ENCODE data around the gene MBOAT2.

Gene MBOAT2

DNA sequence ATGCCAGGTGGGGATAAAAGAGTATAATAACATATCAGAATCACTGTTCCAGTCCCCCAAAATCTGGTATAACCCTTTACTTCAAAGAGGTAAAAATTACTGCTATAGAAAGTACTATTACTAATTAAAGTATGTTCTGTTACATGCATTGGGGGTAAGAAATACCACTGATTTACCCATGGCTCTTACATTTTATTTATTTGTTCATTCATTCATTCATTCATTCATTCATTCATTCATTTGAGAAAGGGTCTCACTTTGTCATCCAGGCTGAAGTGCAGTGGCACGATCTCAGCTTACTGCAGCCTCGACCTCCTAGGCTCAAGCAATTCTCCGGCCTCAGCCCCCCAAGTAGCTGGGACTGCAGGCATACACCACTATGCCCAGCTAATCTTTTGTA lies 74.4 kb downstream of the MBOAT2 start:
- Histone ChIP-seq H4K91ac (ENCODE audit: low read depth, low read length, poor library complexity) (no peak overlapping the region), H3K4me2 (ENCODE audit: insufficient read depth, low read length, poor library complexity, severe bottlenecking) (no peak overlapping the region), H3K9me3 (replicated peaks in 1 of 2; ENCODE audit: control insufficient read depth in 2 of 2, insufficient read depth in 1 of 2, low read depth in 1 of 2, low read length in 2 of 2) (no peaks in the 10 kb centered on the region), H2BK15ac (ENCODE audit: low read length) (no peak overlapping the region), H2BK5ac (ENCODE audit: low read length) (no peak overlapping the region), H3K27ac (replicated peaks; ENCODE audit: low read length) (no peak overlapping the region), H3K9ac (ENCODE audit: low read depth, low read length, poor library complexity) (no peak overlapping the region), H3K36me3 (replicated peaks in 1 of 2; ENCODE audit: control insufficient read depth in 2 of 2, insufficient read depth in 2 of 2, low read length in 2 of 2) (no peaks in the 10 kb centered on the region), H2AK5ac (ENCODE audit: low read depth, low read length) (no peak overlapping the region), H3K23ac (ENCODE audit: low read depth, low read length, poor library complexity) (no peak overlapping the region), H2BK12ac (ENCODE audit: low read length) (no peak overlapping the region), H3K79me1 (ENCODE audit: low read depth, low read length) (peaks cover 2% of the 10 kb centered on the region), H3K27me3 (ENCODE audit: control insufficient read depth in 3 of 3, insufficient read depth in 3 of 3, low read depth in 1 of 3, low read length in 3 of 3) (no peaks in the 10 kb centered on the region), H4K8ac (ENCODE audit: low read depth, low read length) (no peak overlapping the region), H3K14ac (ENCODE audit: low read length) (no peak overlapping the region), H3K18ac (ENCODE audit: low read length) (no peak overlapping the region), H3K4ac (ENCODE audit: low read length) (no peak overlapping the region), H2AFZ (ENCODE audit: low read length) (no peak overlapping the region), H2BK120ac (ENCODE audit: low read depth, low read length) (no peak overlapping the region), H3K4me3 (ENCODE audit: low read length in 2 of 2) (no peak overlapping the region), H3K4me1 (ENCODE audit: control insufficient read depth in 2 of 2, insufficient read depth in 1 of 2, low read depth in 1 of 2, low read length in 2 of 2) (peaks cover 9 to 14% of the 10 kb centered on the region in 2 donors)
- WGBS, 2 donors (ENCODE audit: extremely low coverage in 2 of 2, insufficient read length in 2 of 2, insufficient replicate concordance in 1 of 2), result no CpG with 5 or more reads among the region's 3 CpGs
- DNase-seq (ENCODE audit: low spot score), result no peak

DNA sequence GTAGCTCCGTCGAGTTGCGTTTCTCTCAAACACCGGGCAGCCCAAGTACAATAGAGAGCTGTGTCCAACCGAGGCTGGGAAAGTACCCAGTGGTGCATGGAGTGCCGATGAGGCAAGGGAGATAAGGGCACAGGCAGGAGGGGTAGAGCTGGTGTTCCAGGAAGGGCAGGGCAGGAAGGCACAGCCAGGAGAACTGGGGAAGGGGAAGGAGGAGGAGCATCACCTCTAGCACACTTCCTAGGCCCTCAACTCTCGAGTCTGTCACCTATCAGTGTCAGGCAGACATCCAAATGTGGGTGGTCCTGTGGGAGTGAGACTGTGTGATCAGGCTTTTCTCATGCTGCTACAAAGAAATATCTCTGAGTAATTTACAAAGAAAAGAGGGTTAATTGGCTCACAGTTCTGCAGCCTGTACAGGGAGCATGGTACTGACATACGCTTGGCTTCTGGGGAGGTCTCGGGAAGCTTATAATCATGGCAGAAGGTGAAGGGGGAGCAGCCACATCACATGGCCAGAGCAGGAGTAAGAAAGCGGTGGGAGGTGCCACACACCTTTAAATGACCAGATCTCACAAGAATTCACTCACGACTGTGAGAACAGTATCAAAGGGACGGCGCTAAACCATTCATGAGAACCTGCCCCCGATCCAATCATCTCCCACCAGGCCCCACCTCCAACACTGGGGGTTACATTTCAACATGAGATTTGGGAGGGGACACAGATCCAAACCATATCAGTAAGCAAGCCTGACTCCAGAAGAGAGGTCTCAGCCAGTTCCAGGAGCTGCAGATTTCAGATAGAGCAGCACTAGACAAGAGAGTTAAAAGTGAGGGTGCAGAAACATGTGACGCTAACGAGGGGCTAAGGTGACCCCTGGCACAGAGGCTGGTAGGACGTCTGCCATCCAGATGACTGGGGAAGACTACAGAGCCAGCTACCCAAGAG lies 75.7 kb downstream of the MBOAT2 start:
- H3K4me3 ChIP-seq (ENCODE audit: low read length in 2 of 2), result no peak overlapping the region
- no peak overlapping the region for H4K8ac ChIP-seq (ENCODE audit: low read depth, low read length)
- no peaks in the 10 kb centered on the region for H3K36me3 ChIP-seq (replicated peaks in 1 of 2; ENCODE audit: control insufficient read depth in 2 of 2, insufficient read depth in 2 of 2, low read length in 2 of 2)
- H3K9me3 ChIP-seq (replicated peaks in 1 of 2; ENCODE audit: control insufficient read depth in 2 of 2, insufficient read depth in 1 of 2, low read depth in 1 of 2, low read length in 2 of 2), result no peaks in the 10 kb centered on the region
- peaks cover 9 to 14% of the 10 kb centered on the region in 2 donors for H3K4me1 ChIP-seq (ENCODE audit: control insufficient read depth in 2 of 2, insufficient read depth in 1 of 2, low read depth in 1 of 2, low read length in 2 of 2)
- no peak overlapping the region for H3K4me2 ChIP-seq (ENCODE audit: insufficient read depth, low read length, poor library complexity, severe bottlenecking)
- H2BK15ac ChIP-seq (ENCODE audit: low read length), result no peak overlapping the region
- no peak for DNase-seq (ENCODE audit: low spot score)
- no peak overlapping the region for H2AK5ac ChIP-seq (ENCODE audit: low read depth, low read length)
- peak overlapping the region; percentile 82 for H3K23ac ChIP-seq (ENCODE audit: low read depth, low read length, poor library complexity)
- no peak overlapping the region for H3K14ac ChIP-seq (ENCODE audit: low read length)
- H2AFZ ChIP-seq (ENCODE audit: low read length), result no peak overlapping the region
- no peak overlapping the region for H4K91ac ChIP-seq (ENCODE audit: low read depth, low read length, poor library complexity)
- H3K27me3 ChIP-seq (ENCODE audit: control insufficient read depth in 3 of 3, insufficient read depth in 3 of 3, low read depth in 1 of 3, low read length in 3 of 3), result no peaks in the 10 kb centered on the region
- H3K4ac ChIP-seq (ENCODE audit: low read length), result no peak overlapping the region
- no peak overlapping the region for H2BK120ac ChIP-seq (ENCODE audit: low read depth, low read length)
- H3K79me1 ChIP-seq (ENCODE audit: low read depth, low read length), result peaks cover 2% of the 10 kb centered on the region
- H3K9ac ChIP-seq (ENCODE audit: low read depth, low read length, poor library complexity), result peak overlapping the region; percentile 27
- peak overlapping the region; percentile 8 for H3K18ac ChIP-seq (ENCODE audit: low read length)
- no peak overlapping the region for H2BK12ac ChIP-seq (ENCODE audit: low read length)
- H3K27ac ChIP-seq (replicated peaks; ENCODE audit: low read length), result no peak overlapping the region
- WGBS, 2 donors (ENCODE audit: extremely low coverage in 2 of 2, insufficient read length in 2 of 2, insufficient replicate concordance in 1 of 2), result no CpG with 5 or more reads among the region's 17 CpGs
- no peak overlapping the region for H2BK5ac ChIP-seq (ENCODE audit: low read length)

DNA sequence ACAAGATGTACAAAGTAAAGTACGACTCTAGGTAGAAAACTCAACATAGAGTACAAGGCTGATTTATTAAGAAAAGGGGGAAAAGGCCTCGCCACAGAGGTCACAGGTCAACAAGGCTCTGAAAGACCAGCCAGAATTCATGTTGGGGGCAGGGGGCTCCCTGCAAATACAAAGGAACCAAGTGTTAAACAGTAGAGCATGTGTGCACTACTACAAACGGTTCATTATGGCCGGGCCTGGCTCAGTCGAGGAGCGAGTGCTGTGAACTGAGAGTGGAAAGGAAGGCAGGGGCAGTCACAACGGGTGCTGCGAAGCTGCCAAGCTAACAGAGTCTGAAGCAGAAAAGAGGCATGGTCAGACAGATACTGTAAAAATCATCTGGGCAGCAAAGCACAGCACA lies 77.1 kb downstream of the MBOAT2 start:
- Histone ChIP-seq H3K9me3 (replicated peaks in 1 of 2; ENCODE audit: control insufficient read depth in 2 of 2, insufficient read depth in 1 of 2, low read depth in 1 of 2, low read length in 2 of 2) (no peaks in the 10 kb centered on the region), H3K4me3 (ENCODE audit: low read length in 2 of 2) (no peak overlapping the region), H2BK12ac (ENCODE audit: low read length) (no peak overlapping the region), H3K9ac (ENCODE audit: low read depth, low read length, poor library complexity) (peak overlapping the region; percentile 27), H4K8ac (ENCODE audit: low read depth, low read length) (no peak overlapping the region), H3K4me1 (ENCODE audit: control insufficient read depth in 2 of 2, insufficient read depth in 1 of 2, low read depth in 1 of 2, low read length in 2 of 2) (peaks cover 9 to 14% of the 10 kb centered on the region in 2 donors), H2AK5ac (ENCODE audit: low read depth, low read length) (peak overlapping the region; percentile 44), H3K36me3 (replicated peaks in 1 of 2; ENCODE audit: control insufficient read depth in 2 of 2, insufficient read depth in 2 of 2, low read length in 2 of 2) (no peaks in the 10 kb centered on the region), H3K27me3 (ENCODE audit: control insufficient read depth in 3 of 3, insufficient read depth in 3 of 3, low read depth in 1 of 3, low read length in 3 of 3) (no peaks in the 10 kb centered on the region), H4K91ac (ENCODE audit: low read depth, low read length, poor library complexity) (peak overlapping the region; percentile 5), H2BK120ac (ENCODE audit: low read depth, low read length) (no peak overlapping the region), H2BK5ac (ENCODE audit: low read length) (no peak overlapping the region), H3K14ac (ENCODE audit: low read length) (no peak overlapping the region), H3K4me2 (ENCODE audit: insufficient read depth, low read length, poor library complexity, severe bottlenecking) (no peak overlapping the region), H2AFZ (ENCODE audit: low read length) (no peak overlapping the region), H3K27ac (replicated peaks; ENCODE audit: low read length) (peak overlapping the region; percentile 7), H3K79me1 (ENCODE audit: low read depth, low read length) (peaks cover 2% of the 10 kb centered on the region), H2BK15ac (ENCODE audit: low read length) (no peak overlapping the region), H3K23ac (ENCODE audit: low read depth, low read length, poor library complexity) (no peak overlapping the region), H3K18ac (ENCODE audit: low read length) (no peak overlapping the region), H3K4ac (ENCODE audit: low read length) (no peak overlapping the region)
- no peak for DNase-seq (ENCODE audit: low spot score)
- no CpG with 5 or more reads among the region's 8 CpGs for WGBS, 2 donors (ENCODE audit: extremely low coverage in 2 of 2, insufficient read length in 2 of 2, insufficient replicate concordance in 1 of 2)

DNA sequence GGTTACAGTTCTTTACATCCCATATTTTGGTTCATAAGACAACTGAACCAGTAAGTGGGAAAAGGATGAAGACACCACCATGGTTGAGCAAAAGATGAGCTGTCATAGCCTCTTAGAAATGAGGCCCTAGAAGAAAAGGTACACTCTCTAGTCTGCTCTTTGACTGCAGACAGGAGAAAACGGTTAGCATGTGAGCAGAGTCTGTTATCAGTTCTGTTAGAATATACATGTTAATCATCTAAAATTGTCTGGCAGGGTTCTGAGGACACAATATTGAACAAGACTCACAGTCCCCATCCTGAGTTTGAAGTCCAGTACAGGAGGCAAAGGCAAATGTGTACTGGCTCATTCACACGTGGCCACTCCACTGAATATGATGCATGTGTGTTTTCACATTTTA lies 78.1 kb downstream of the MBOAT2 start:
- peaks cover 9 to 14% of the 10 kb centered on the region in 2 donors for H3K4me1 ChIP-seq (ENCODE audit: control insufficient read depth in 2 of 2, insufficient read depth in 1 of 2, low read depth in 1 of 2, low read length in 2 of 2)
- H3K4ac ChIP-seq (ENCODE audit: low read length), result no peak overlapping the region
- H3K27ac ChIP-seq (replicated peaks; ENCODE audit: low read length), result no peak overlapping the region
- H3K27me3 ChIP-seq (ENCODE audit: control insufficient read depth in 3 of 3, insufficient read depth in 3 of 3, low read depth in 1 of 3, low read length in 3 of 3), result no peaks in the 10 kb centered on the region
- DNase-seq (ENCODE audit: low spot score), result no peak
- H3K9ac ChIP-seq (ENCODE audit: low read depth, low read length, poor library complexity), result no peak overlapping the region
- H4K91ac ChIP-seq (ENCODE audit: low read depth, low read length, poor library complexity), result no peak overlapping the region
- no peak overlapping the region for H2BK12ac ChIP-seq (ENCODE audit: low read length)
- no peak overlapping the region for H2AK5ac ChIP-seq (ENCODE audit: low read depth, low read length)
- H2BK5ac ChIP-seq (ENCODE audit: low read length), result no peak overlapping the region
- no peak overlapping the region for H3K23ac ChIP-seq (ENCODE audit: low read depth, low read length, poor library complexity)
- no peak overlapping the region for H3K4me2 ChIP-seq (ENCODE audit: insufficient read depth, low read length, poor library complexity, severe bottlenecking)
- no peak overlapping the region for H2AFZ ChIP-seq (ENCODE audit: low read length)
- H3K9me3 ChIP-seq (replicated peaks in 1 of 2; ENCODE audit: control insufficient read depth in 2 of 2, insufficient read depth in 1 of 2, low read depth in 1 of 2, low read length in 2 of 2), result no peaks in the 10 kb centered on the region
- H3K4me3 ChIP-seq (ENCODE audit: low read length in 2 of 2), result no peak overlapping the region
- no CpG with 5 or more reads among the region's 2 CpGs for WGBS, 2 donors (ENCODE audit: extremely low coverage in 2 of 2, insufficient read length in 2 of 2, insufficient replicate concordance in 1 of 2)
- no peak overlapping the region for H3K18ac ChIP-seq (ENCODE audit: low read length)
- H3K79me1 ChIP-seq (ENCODE audit: low read depth, low read length), result peaks cover 2% of the 10 kb centered on the region
- no peaks in the 10 kb centered on the region for H3K36me3 ChIP-seq (replicated peaks in 1 of 2; ENCODE audit: control insufficient read depth in 2 of 2, insufficient read depth in 2 of 2, low read length in 2 of 2)
- no peak overlapping the region for H4K8ac ChIP-seq (ENCODE audit: low read depth, low read length)
- no peak overlapping the region for H3K14ac ChIP-seq (ENCODE audit: low read length)
- no peak overlapping the region for H2BK120ac ChIP-seq (ENCODE audit: low read depth, low read length)
- H2BK15ac ChIP-seq (ENCODE audit: low read length), result no peak overlapping the region

Data from neuronal stem cell (in vitro differentiated cells).